ENCODE data around the gene PCED1B. TPM values are rescaled to one million over a fixed set of nuclear protein-coding genes. Genes with fewer than 3 reads are reported as not detected.

The PCED1B gene
- total and polyA plus RNA-seq, 4 donors = 0.55 to 3.6 (median 1.9) TPM

- H3K27ac ChIP-seq (ENCODE audit: low read depth, low read length) = no peak overlapping the region
- no peaks in the 10 kb centered on the region for H3K9me3 ChIP-seq (ENCODE audit: control insufficient read depth, insufficient read depth, low read length)
- H3K36me3 ChIP-seq (ENCODE audit: control insufficient read depth, insufficient read depth, low read length) = no peaks in the 10 kb centered on the region
- no peak overlapping the region for H3K4me3 ChIP-seq (ENCODE audit: low read depth, low read length)
- no peak for DNase-seq (ENCODE audit: low read depth in 4 of 6, low spot score in 6 of 6)
- WGBS (ENCODE audit: insufficient coverage) = no CpG with 5 or more reads among the region's 2 CpGs
- H3K4me1 ChIP-seq (ENCODE audit: control insufficient read depth, insufficient read depth, low read length) = no peaks in the 10 kb centered on the region
- H3K27me3 ChIP-seq (ENCODE audit: control insufficient read depth, insufficient read depth, low read length) = no peaks in the 10 kb centered on the region
These were observed 20.7 kb downstream of the PCED1B start for GRCh38 chr12:47100160-47100559.

GRCh38 chr12:47102406-47102805, 23.0 kb downstream of the PCED1B start:
- DNase-seq (ENCODE audit: low read depth in 4 of 6, low spot score in 6 of 6) = no peak
- no peak overlapping the region for H3K4me3 ChIP-seq (ENCODE audit: low read depth, low read length)
- no peaks in the 10 kb centered on the region for H3K9me3 ChIP-seq (ENCODE audit: control insufficient read depth, insufficient read depth, low read length)
- H3K36me3 ChIP-seq (ENCODE audit: control insufficient read depth, insufficient read depth, low read length) = no peaks in the 10 kb centered on the region
- H3K4me1 ChIP-seq (ENCODE audit: control insufficient read depth, insufficient read depth, low read length) = no peaks in the 10 kb centered on the region
- no peak overlapping the region for H3K27ac ChIP-seq (ENCODE audit: low read depth, low read length)
- WGBS (ENCODE audit: insufficient coverage) = 80% methylated on average over 1 of the region's 4 CpGs
- H3K27me3 ChIP-seq (ENCODE audit: control insufficient read depth, insufficient read depth, low read length) = no peaks in the 10 kb centered on the region

- DNase-seq (ENCODE audit: low read depth in 4 of 6, low spot score in 6 of 6) = no peak
- Histone ChIP-seq H3K27ac (ENCODE audit: low read depth, low read length) (no peak overlapping the region), H3K9me3 (ENCODE audit: control insufficient read depth, insufficient read depth, low read length) (no peaks in the 10 kb centered on the region), H3K4me1 (ENCODE audit: control insufficient read depth, insufficient read depth, low read length) (no peaks in the 10 kb centered on the region), H3K36me3 (ENCODE audit: control insufficient read depth, insufficient read depth, low read length) (no peaks in the 10 kb centered on the region), H3K4me3 (ENCODE audit: low read depth, low read length) (no peak overlapping the region), H3K27me3 (ENCODE audit: control insufficient read depth, insufficient read depth, low read length) (no peaks in the 10 kb centered on the region)
- 90% methylated on average over 3 of the region's 11 CpGs for WGBS (ENCODE audit: insufficient coverage)
These were observed 23.6 kb downstream of the PCED1B start for GRCh38 chr12:47102845-47103651.

DNA sequence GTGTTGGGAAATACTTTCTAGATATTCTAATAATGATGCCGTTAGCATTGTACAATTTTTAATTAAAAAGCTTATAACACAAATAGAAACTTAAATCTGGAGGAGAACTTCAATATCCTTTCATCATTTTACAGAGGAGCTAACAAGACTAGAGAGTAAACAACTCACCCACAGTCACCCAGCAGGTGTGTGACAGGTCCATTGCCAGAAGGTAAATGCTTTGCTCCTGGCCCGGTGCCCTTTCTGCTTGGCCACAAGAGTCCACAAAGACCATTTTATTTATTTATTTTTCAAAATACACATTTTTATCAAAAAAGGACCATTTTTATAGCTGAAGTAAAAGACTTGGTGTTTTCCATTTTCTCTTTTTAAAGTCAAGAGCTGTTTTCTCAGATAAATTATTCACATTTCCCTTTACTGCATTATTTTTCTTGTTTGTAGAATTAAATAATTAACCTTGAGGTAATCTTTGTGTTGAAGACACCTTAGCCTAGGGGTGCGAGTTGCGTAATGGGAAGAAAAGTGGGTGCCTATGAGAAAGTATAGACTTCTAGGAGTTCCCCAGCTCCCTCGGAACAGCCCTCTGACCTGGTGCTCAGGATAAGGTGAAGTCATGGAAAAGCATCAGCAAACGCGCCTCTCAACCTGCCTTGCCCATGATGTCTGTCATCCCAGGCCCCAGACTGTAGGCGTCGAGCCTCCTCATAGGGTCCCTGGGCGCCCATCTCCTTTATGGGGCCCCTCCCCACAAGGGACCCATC, 26.7 kb downstream of the PCED1B start:
- no peaks in the 10 kb centered on the region for H3K4me1 ChIP-seq (ENCODE audit: control insufficient read depth, insufficient read depth, low read length)
- no peak overlapping the region for H3K27ac ChIP-seq (ENCODE audit: low read depth, low read length)
- no peaks in the 10 kb centered on the region for H3K27me3 ChIP-seq (ENCODE audit: control insufficient read depth, insufficient read depth, low read length)
- WGBS (ENCODE audit: insufficient coverage) = 94% methylated on average over 5 of the region's 10 CpGs
- no peaks in the 10 kb centered on the region for H3K9me3 ChIP-seq (ENCODE audit: control insufficient read depth, insufficient read depth, low read length)
- no peak for DNase-seq (ENCODE audit: low read depth in 4 of 6, low spot score in 6 of 6)
- no peak overlapping the region for H3K4me3 ChIP-seq (ENCODE audit: low read depth, low read length)
- no peaks in the 10 kb centered on the region for H3K36me3 ChIP-seq (ENCODE audit: control insufficient read depth, insufficient read depth, low read length)

DNA sequence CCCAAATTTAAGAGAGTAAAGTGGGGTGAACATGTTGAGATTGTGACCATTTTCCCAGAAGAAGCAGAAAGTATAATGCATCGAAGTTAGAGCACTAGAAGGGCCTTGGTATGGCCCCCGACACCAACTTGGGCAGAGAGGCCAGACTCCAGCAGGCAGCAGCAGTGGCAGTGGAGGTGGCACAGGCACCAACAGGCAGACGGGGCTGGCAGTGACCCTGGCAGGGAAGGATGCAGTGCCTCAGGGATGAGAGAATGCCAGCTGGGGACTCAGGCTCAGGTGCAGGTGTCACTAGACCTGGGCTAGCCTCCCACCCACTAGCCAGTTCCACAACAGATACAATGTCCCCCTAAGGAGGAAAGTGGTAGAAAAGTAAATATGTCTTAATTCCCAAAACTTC, 28.0 kb downstream of the PCED1B start:
- 94% methylated on average over 3 of the region's 3 CpGs for WGBS (ENCODE audit: insufficient coverage)
- H3K4me3 ChIP-seq (ENCODE audit: low read depth, low read length) = no peak overlapping the region
- no peaks in the 10 kb centered on the region for H3K36me3 ChIP-seq (ENCODE audit: control insufficient read depth, insufficient read depth, low read length)
- no peak overlapping the region for H3K27ac ChIP-seq (ENCODE audit: low read depth, low read length)
- no peak for DNase-seq (ENCODE audit: low read depth in 4 of 6, low spot score in 6 of 6)
- H3K27me3 ChIP-seq (ENCODE audit: control insufficient read depth, insufficient read depth, low read length) = no peaks in the 10 kb centered on the region
- H3K4me1 ChIP-seq (ENCODE audit: control insufficient read depth, insufficient read depth, low read length) = peaks cover 2% of the 10 kb centered on the region
- H3K9me3 ChIP-seq (ENCODE audit: control insufficient read depth, insufficient read depth, low read length) = no peaks in the 10 kb centered on the region

DNA sequence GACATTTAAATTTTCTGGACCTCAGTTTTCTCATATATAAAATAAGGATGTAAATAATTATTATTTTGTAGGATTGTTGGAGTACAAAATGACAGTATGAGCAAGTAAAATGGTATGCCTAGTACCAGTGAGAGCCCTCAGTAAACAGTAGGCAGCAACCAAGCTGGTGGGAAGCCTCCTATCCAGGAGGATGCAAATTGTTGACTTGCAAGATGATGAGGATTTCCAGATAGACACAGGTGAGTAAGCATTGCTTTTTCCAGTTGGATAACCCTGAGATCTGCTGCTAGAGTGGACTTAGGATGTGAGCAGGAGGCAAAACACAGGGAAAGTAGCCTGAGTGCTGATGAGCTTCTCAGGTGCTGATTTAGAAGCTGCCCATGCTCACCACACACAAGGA, 28.5 kb downstream of the PCED1B start:
- Histone ChIP-seq H3K4me3 (ENCODE audit: low read depth, low read length) (no peak overlapping the region), H3K27me3 (ENCODE audit: control insufficient read depth, insufficient read depth, low read length) (no peaks in the 10 kb centered on the region), H3K27ac (ENCODE audit: low read depth, low read length) (no peak overlapping the region), H3K4me1 (ENCODE audit: control insufficient read depth, insufficient read depth, low read length) (peaks cover 2% of the 10 kb centered on the region), H3K36me3 (ENCODE audit: control insufficient read depth, insufficient read depth, low read length) (no peaks in the 10 kb centered on the region), H3K9me3 (ENCODE audit: control insufficient read depth, insufficient read depth, low read length) (no peaks in the 10 kb centered on the region)
- DNase-seq (ENCODE audit: low read depth in 4 of 6, low spot score in 6 of 6) = no peak

DNA sequence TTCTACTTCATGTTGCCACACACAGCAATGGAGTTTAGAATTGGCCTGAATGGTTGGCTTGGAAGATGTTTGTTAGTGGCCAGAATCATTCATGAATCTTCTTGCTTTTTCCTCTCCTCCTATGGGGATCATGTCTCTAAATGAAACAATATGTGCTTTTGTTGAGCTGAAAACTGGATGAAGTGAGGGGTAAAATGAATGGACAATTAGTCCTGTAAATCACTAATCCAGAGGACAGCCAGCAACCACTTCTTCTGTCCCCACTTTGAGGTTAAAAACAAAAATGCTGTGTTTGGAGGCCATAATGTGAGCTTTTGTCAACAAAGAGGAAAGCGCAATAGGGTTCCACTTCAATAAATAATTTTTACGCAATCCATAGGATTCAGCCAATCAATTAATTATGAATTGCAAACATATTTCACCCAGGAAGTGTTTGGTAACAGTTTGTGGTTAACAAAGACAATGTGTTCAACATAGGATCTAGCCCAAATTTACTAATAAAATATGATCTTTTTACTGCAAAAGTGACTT, 30.7 kb downstream of the PCED1B start:
- peaks cover 2% of the 10 kb centered on the region for H3K4me1 ChIP-seq (ENCODE audit: control insufficient read depth, insufficient read depth, low read length)
- H3K36me3 ChIP-seq (ENCODE audit: control insufficient read depth, insufficient read depth, low read length) = no peaks in the 10 kb centered on the region
- H3K4me3 ChIP-seq (ENCODE audit: low read depth, low read length) = no peak overlapping the region
- WGBS (ENCODE audit: insufficient coverage) = no CpG with 5 or more reads among the region's 2 CpGs
- H3K9me3 ChIP-seq (ENCODE audit: control insufficient read depth, insufficient read depth, low read length) = no peaks in the 10 kb centered on the region
- H3K27me3 ChIP-seq (ENCODE audit: control insufficient read depth, insufficient read depth, low read length) = no peaks in the 10 kb centered on the region
- peak in 1 of 6 donors; percentile 27 for DNase-seq (ENCODE audit: low read depth in 4 of 6, low spot score in 6 of 6)
- H3K27ac ChIP-seq (ENCODE audit: low read depth, low read length) = no peak overlapping the region

GRCh38 chr12:47110718-47111391, 31.4 kb downstream of the PCED1B start:
- Histone ChIP-seq H3K27ac (ENCODE audit: low read depth, low read length) (no peak overlapping the region), H3K4me3 (ENCODE audit: low read depth, low read length) (no peak overlapping the region), H3K27me3 (ENCODE audit: control insufficient read depth, insufficient read depth, low read length) (no peaks in the 10 kb centered on the region), H3K4me1 (ENCODE audit: control insufficient read depth, insufficient read depth, low read length) (peaks cover 2% of the 10 kb centered on the region), H3K36me3 (ENCODE audit: control insufficient read depth, insufficient read depth, low read length) (no peaks in the 10 kb centered on the region), H3K9me3 (ENCODE audit: control insufficient read depth, insufficient read depth, low read length) (no peaks in the 10 kb centered on the region)
- WGBS (ENCODE audit: insufficient coverage) = 60% methylated on average over 1 of the region's 2 CpGs
- no peak for DNase-seq (ENCODE audit: low read depth in 4 of 6, low spot score in 6 of 6)

DNA sequence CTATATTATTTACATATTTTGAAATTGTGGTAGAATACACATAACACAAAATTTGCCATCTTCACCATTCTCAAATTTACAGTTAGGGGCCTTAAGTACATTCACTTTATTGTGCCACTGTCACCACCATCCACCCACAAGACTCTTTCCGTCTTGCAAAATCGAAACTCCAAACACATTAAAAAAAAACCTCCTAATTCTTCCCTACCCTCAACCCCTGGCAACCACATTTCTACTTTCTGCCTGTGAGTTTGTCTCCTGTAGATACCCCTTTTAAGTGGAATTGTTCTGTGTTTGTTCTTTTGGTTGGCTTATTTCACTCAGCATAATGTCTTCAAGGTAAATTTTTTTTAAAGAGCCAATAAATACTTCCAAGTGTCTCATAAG, 32.0 kb downstream of the PCED1B start:
- no CpG with 5 or more reads among the region's 2 CpGs for WGBS (ENCODE audit: insufficient coverage)
- DNase-seq (ENCODE audit: low read depth in 4 of 6, low spot score in 6 of 6) = no peak

More for the DNA sequence above, 32.0 kb downstream of the PCED1B start:
- no peak overlapping the region for H3K4me3 ChIP-seq (ENCODE audit: low read depth, low read length)
- H3K4me1 ChIP-seq (ENCODE audit: control insufficient read depth, insufficient read depth, low read length) = peaks cover 2% of the 10 kb centered on the region
- H3K9me3 ChIP-seq (ENCODE audit: control insufficient read depth, insufficient read depth, low read length) = no peaks in the 10 kb centered on the region
- no peak overlapping the region for H3K27ac ChIP-seq (ENCODE audit: low read depth, low read length)
- H3K27me3 ChIP-seq (ENCODE audit: control insufficient read depth, insufficient read depth, low read length) = no peaks in the 10 kb centered on the region
- H3K36me3 ChIP-seq (ENCODE audit: control insufficient read depth, insufficient read depth, low read length) = no peaks in the 10 kb centered on the region
